ENCODE data around the gene MEGF6.

The MEGF6 gene

GRCh38 chr1:3461238-3461933 is 149.9 kb downstream of the MEGF6 start:
- H3K27me3 ChIP-seq (ENCODE audit: low read depth, low read length) = no peaks in the 10 kb centered on the region
- no peaks in the 10 kb centered on the region for H3K79me2 ChIP-seq (ENCODE audit: low read length)
- H2AFZ ChIP-seq (ENCODE audit: low read depth, low read length) = no peak overlapping the region
- no peaks in the 10 kb centered on the region for H3K9me3 ChIP-seq (ENCODE audit: insufficient read depth, low read length)
- H3K9ac ChIP-seq (ENCODE audit: low read length) = no peak overlapping the region
- no peaks in the 10 kb centered on the region for H3K36me3 ChIP-seq (replicated peaks; ENCODE audit: low read depth, low read length)
- no peak overlapping the region for H3K4me3 ChIP-seq (ENCODE audit: low read length)
- no peak overlapping the region for H3K4me2 ChIP-seq (ENCODE audit: low read length)
- H3K4me1 ChIP-seq (ENCODE audit: low read length) = no peaks in the 10 kb centered on the region
- no peaks in the 10 kb centered on the region for H4K20me1 ChIP-seq (ENCODE audit: insufficient read depth, low read length)
- no peak for TF ChIP-seq EZH2phosphoT487 (IDR thresholded peaks at IDR 0.05; ENCODE audit: low read depth)
- no peak for TF ChIP-seq CTCF (IDR thresholded peaks at IDR 0.05; ENCODE audit: low read depth, low read length)
- no peak overlapping the region for H3K27ac ChIP-seq (ENCODE audit: low read length)

GRCh38 chr1:3460672-3461131 is 150.6 kb downstream of the MEGF6 start:
- H3K27ac ChIP-seq (ENCODE audit: low read length) = no peak overlapping the region
- H3K9ac ChIP-seq (ENCODE audit: low read length) = no peak overlapping the region
- no peaks in the 10 kb centered on the region for H3K79me2 ChIP-seq (ENCODE audit: low read length)
- H3K4me1 ChIP-seq (ENCODE audit: low read length) = no peaks in the 10 kb centered on the region
- no peaks in the 10 kb centered on the region for H4K20me1 ChIP-seq (ENCODE audit: insufficient read depth, low read length)
- no peaks in the 10 kb centered on the region for H3K36me3 ChIP-seq (replicated peaks; ENCODE audit: low read depth, low read length)
- H3K4me2 ChIP-seq (ENCODE audit: low read length) = no peak overlapping the region
- TF ChIP-seq EZH2phosphoT487 (IDR thresholded peaks at IDR 0.05; ENCODE audit: low read depth) (no peak), CTCF (IDR thresholded peaks at IDR 0.05; ENCODE audit: low read depth, low read length) (no peak)
- no peak overlapping the region for H2AFZ ChIP-seq (ENCODE audit: low read depth, low read length)
- no peak overlapping the region for H3K4me3 ChIP-seq (ENCODE audit: low read length)
- no peaks in the 10 kb centered on the region for H3K27me3 ChIP-seq (ENCODE audit: low read depth, low read length)
- no peaks in the 10 kb centered on the region for H3K9me3 ChIP-seq (ENCODE audit: insufficient read depth, low read length)

GRCh38 chr1:3459940-3460671 is 151.2 kb downstream of the MEGF6 start:
- Histone ChIP-seq H3K9ac (ENCODE audit: low read length) (no peak overlapping the region), H3K36me3 (replicated peaks; ENCODE audit: low read depth, low read length) (no peaks in the 10 kb centered on the region), H3K4me1 (ENCODE audit: low read length) (no peaks in the 10 kb centered on the region), H2AFZ (ENCODE audit: low read depth, low read length) (no peak overlapping the region), H3K4me3 (ENCODE audit: low read length) (no peak overlapping the region), H4K20me1 (ENCODE audit: insufficient read depth, low read length) (no peaks in the 10 kb centered on the region), H3K27me3 (ENCODE audit: low read depth, low read length) (no peaks in the 10 kb centered on the region), H3K79me2 (ENCODE audit: low read length) (no peaks in the 10 kb centered on the region), H3K9me3 (ENCODE audit: insufficient read depth, low read length) (no peaks in the 10 kb centered on the region), H3K4me2 (ENCODE audit: low read length) (no peak overlapping the region), H3K27ac (ENCODE audit: low read length) (no peak overlapping the region)
- no peak for TF ChIP-seq CTCF (IDR thresholded peaks at IDR 0.05; ENCODE audit: low read depth, low read length)
- TF ChIP-seq EZH2phosphoT487 (IDR thresholded peaks at IDR 0.05; ENCODE audit: low read depth) = no peak

GRCh38 chr1:3459051-3459908 is 152.0 kb downstream of the MEGF6 start:
- Histone ChIP-seq H3K9ac (ENCODE audit: low read length) (no peak overlapping the region), H3K4me3 (ENCODE audit: low read length) (no peak overlapping the region), H3K79me2 (ENCODE audit: low read length) (no peaks in the 10 kb centered on the region), H3K27me3 (ENCODE audit: low read depth, low read length) (no peaks in the 10 kb centered on the region), H3K9me3 (ENCODE audit: insufficient read depth, low read length) (no peaks in the 10 kb centered on the region), H4K20me1 (ENCODE audit: insufficient read depth, low read length) (no peaks in the 10 kb centered on the region), H3K27ac (ENCODE audit: low read length) (no peak overlapping the region), H3K4me2 (ENCODE audit: low read length) (no peak overlapping the region), H3K4me1 (ENCODE audit: low read length) (no peaks in the 10 kb centered on the region), H3K36me3 (replicated peaks; ENCODE audit: low read depth, low read length) (no peaks in the 10 kb centered on the region), H2AFZ (ENCODE audit: low read depth, low read length) (no peak overlapping the region)
- TF ChIP-seq CTCF (IDR thresholded peaks at IDR 0.05; ENCODE audit: low read depth, low read length) (no peak), EZH2phosphoT487 (IDR thresholded peaks at IDR 0.05; ENCODE audit: low read depth) (no peak)

Data from OCI-LY3 (cell line).